Stimulated activated CD8-positive, alpha-beta memory T cell treated with anti-CD3 and anti-CD28 coated beads, Interleukin-12 subunit alpha, Interleukin-12 subunit beta, amount 100 ng/mL, for 4 hours (primary cell): ENCODE results near the gene DUSP14.
"Not testable (repeated sequence)": the region's sequence is repeated elsewhere in the genome, so short reads cannot be mapped to it uniquely, and the experiment has no call there.

Experiments
- DNase-seq: peaks from one replicate; pipeline ENCODE4 v3.0.0-alpha.2; 2020; ENCODE audit warnings: low read depth

The DUSP14 gene

GRCh38 chr17:37489197-37490001 lies at the start of gene DUSP14:
Gene DUSP14 (plus strand): TSS chr17:37489891. CDS start chr17:37512273, 22,382 bp downstream.
- peak; percentile 76 for DNase-seq

- DNase-seq: no peak
These were observed 49.3 kb upstream of the DUSP14 start for GRCh38 chr17:37440424-37440823.

GRCh38 chr17:37441369-37442014 lies 48.2 kb upstream of the DUSP14 start:
- DNase-seq: not testable (repeated sequence)

- no peak for DNase-seq
These were observed 43.7 kb upstream of the DUSP14 start for GRCh38 chr17:37446027-37446426.

- no peak for DNase-seq
These were observed 42.0 kb upstream of the DUSP14 start for GRCh38 chr17:37447641-37448040.

- no peak for DNase-seq
These were observed 39.6 kb upstream of the DUSP14 start for GRCh38 chr17:37450112-37450511.

- DNase-seq: not testable (repeated sequence)
These were observed 31.9 kb upstream of the DUSP14 start for GRCh38 chr17:37457801-37458200.

GRCh38 chr17:37458805-37459204 lies 30.9 kb upstream of the DUSP14 start:
- no peak for DNase-seq

GRCh38 chr17:37461668-37462067 lies 28.0 kb upstream of the DUSP14 start:
- no peak for DNase-seq

- no peak for DNase-seq
These were observed 27.2 kb upstream of the DUSP14 start for GRCh38 chr17:37462492-37462891.

GRCh38 chr17:37463039-37463438 lies 26.7 kb upstream of the DUSP14 start:
- no peak for DNase-seq

- no peak for DNase-seq
These were observed 24.5 kb upstream of the DUSP14 start for GRCh38 chr17:37465069-37465616.

- DNase-seq: no peak
These were observed 23.2 kb upstream of the DUSP14 start for GRCh38 chr17:37466471-37466870.

- DNase-seq: no peak
These were observed 19.5 kb upstream of the DUSP14 start for GRCh38 chr17:37470181-37470580.

GRCh38 chr17:37475731-37476420 lies 13.8 kb upstream of the DUSP14 start:
- DNase-seq: no peak

GRCh38 chr17:37476431-37477120 lies 13.1 kb upstream of the DUSP14 start:
- DNase-seq: no peak

- no peak for DNase-seq
These were observed 11.5 kb upstream of the DUSP14 start for GRCh38 chr17:37478187-37478586.

GRCh38 chr17:37479025-37479424 lies 10.7 kb upstream of the DUSP14 start:
- no peak for DNase-seq

GRCh38 chr17:37480427-37480826 lies 9.3 kb upstream of the DUSP14 start:
- no peak for DNase-seq

GRCh38 chr17:37481001-37481665 lies 8.6 kb upstream of the DUSP14 start:
- no peak for DNase-seq

GRCh38 chr17:37483311-37484039 lies 6.2 kb upstream of the DUSP14 start:
- DNase-seq: no peak
